ENCODE results near the gene NT5C1B. TPM values are rescaled to one million over a fixed set of nuclear protein-coding genes. Genes with fewer than 3 reads are reported as not detected.

The NT5C1B gene
- total RNA-seq, 3 donors from 2014 or later: not detected

DNA sequence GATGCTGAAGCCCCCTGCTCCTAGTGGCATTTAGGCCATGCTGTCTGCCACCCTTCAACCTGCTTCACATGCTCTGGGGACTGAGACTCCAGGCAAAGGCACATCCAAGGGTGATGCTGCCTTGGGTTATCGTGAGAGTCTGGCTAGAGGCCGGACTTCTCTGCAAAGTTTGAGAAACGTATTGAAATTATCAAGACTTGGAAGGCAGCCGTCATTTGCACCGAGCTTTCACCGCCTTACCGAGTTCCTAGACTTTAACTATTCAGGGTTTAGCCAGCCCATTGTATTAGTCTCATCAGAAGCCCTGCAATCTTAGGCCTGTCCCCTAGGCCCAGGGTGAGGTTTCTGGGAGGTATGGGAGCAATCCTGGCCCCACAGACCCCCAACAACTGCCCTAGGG is 62.9 kb downstream of the NT5C1B start:
- no peaks in the 10 kb centered on the region for H3K27me3 ChIP-seq
- H3K4me3 ChIP-seq: no peak overlapping the region
- no peak for DNase-seq (ENCODE audit: low spot score in 2 of 2)
- intact Hi-C loops (cut with DNase I; ENCODE audit: low total_unique reads): loop anchor here (2.0 to 5.0 kb wide), 2 partner anchors 16 to 644 kb away; no protein-coding TSS in a partner anchor
- no peaks in the 10 kb centered on the region for H3K9me3 ChIP-seq
- no peak for TF ChIP-seq POLR2A (IDR thresholded peaks at IDR 0.05)
- no peak for TF ChIP-seq POLR2AphosphoS5 (IDR thresholded peaks at IDR 0.05)
- TF ChIP-seq, protein P1, sequence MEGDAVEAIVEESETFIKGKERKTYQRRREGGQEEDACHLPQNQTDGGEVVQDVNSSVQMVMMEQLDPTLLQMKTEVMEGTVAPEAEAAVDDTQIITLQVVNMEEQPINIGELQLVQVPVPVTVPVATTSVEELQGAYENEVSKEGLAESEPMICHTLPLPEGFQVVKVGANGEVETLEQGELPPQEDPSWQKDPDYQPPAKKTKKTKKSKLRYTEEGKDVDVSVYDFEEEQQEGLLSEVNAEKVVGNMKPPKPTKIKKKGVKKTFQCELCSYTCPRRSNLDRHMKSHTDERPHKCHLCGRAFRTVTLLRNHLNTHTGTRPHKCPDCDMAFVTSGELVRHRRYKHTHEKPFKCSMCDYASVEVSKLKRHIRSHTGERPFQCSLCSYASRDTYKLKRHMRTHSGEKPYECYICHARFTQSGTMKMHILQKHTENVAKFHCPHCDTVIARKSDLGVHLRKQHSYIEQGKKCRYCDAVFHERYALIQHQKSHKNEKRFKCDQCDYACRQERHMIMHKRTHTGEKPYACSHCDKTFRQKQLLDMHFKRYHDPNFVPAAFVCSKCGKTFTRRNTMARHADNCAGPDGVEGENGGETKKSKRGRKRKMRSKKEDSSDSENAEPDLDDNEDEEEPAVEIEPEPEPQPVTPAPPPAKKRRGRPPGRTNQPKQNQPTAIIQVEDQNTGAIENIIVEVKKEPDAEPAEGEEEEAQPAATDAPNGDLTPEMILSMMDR (IDR thresholded peaks at IDR 0.05): no peak
- no peak overlapping the region for H3K27ac ChIP-seq
- H3K36me3 ChIP-seq: no peaks in the 10 kb centered on the region
- no peaks in the 10 kb centered on the region for H3K4me1 ChIP-seq

DNA sequence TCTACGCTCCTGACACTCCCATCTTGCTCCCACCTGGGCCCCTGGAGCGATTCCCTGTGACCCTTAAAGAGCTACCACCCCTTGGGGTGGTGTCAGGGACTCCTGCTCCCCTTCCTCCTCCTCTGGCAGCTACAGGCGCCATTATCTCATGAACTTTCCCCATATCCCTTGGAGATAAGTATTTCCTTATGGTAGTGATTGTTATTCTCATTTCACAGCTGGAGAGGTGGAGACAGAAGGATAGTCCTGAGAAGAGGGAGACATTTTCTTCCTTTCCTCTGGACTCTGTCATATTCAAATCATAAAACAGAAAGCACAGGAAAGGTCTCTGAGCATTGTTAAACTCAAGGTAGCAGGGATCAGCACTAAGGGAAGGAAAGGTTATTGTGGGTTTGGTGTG is 63.5 kb downstream of the NT5C1B start:
- Histone ChIP-seq H3K9me3 (no peaks in the 10 kb centered on the region), H3K27ac (no peak overlapping the region), H3K27me3 (no peaks in the 10 kb centered on the region), H3K4me3 (no peak overlapping the region), H3K36me3 (no peaks in the 10 kb centered on the region), H3K4me1 (no peaks in the 10 kb centered on the region)
- intact Hi-C loops (cut with DNase I; ENCODE audit: low total_unique reads): loop anchor here (2.0 to 5.0 kb wide), 2 partner anchors 15 to 644 kb away; no protein-coding TSS in a partner anchor
- no peak for TF ChIP-seq POLR2A (IDR thresholded peaks at IDR 0.05)
- no peak for TF ChIP-seq POLR2AphosphoS5 (IDR thresholded peaks at IDR 0.05)
- TF ChIP-seq, protein P1 (IDR thresholded peaks at IDR 0.05): no peak
- no peak for DNase-seq (ENCODE audit: low spot score in 2 of 2)

DNA sequence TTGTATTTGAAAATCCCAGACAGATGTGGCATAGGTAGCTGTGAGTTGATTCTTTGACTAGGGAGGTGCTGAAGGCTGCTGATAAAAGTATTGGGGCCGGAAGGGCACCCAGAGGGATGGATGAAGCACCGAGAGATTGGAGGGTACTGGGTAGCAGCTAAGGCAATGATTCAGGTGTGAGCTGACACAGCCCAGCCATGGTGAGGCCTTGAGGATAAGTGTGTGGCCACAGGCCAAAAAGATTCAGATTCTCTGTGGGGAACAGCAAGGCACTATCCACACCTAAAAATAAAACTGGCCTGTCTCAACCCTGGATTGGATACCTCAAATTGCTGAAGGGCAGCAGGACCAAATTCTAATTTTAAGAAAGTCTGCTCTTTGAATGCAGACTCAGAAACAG is 64.1 kb downstream of the NT5C1B start:
- intact Hi-C loops (cut with DNase I; ENCODE audit: low total_unique reads): loop anchor here (5.0 kb wide), 1 partner anchor 643 kb away; no protein-coding TSS in a partner anchor
- Histone ChIP-seq H3K27ac (no peak overlapping the region), H3K27me3 (no peaks in the 10 kb centered on the region), H3K9me3 (no peaks in the 10 kb centered on the region), H3K4me3 (no peak overlapping the region), H3K4me1 (no peaks in the 10 kb centered on the region), H3K36me3 (no peaks in the 10 kb centered on the region)
- TF ChIP-seq, protein P1 (IDR thresholded peaks at IDR 0.05): no peak
- no peak for TF ChIP-seq POLR2AphosphoS5 (IDR thresholded peaks at IDR 0.05)
- DNase-seq (ENCODE audit: low spot score in 2 of 2): no peak

DNA sequence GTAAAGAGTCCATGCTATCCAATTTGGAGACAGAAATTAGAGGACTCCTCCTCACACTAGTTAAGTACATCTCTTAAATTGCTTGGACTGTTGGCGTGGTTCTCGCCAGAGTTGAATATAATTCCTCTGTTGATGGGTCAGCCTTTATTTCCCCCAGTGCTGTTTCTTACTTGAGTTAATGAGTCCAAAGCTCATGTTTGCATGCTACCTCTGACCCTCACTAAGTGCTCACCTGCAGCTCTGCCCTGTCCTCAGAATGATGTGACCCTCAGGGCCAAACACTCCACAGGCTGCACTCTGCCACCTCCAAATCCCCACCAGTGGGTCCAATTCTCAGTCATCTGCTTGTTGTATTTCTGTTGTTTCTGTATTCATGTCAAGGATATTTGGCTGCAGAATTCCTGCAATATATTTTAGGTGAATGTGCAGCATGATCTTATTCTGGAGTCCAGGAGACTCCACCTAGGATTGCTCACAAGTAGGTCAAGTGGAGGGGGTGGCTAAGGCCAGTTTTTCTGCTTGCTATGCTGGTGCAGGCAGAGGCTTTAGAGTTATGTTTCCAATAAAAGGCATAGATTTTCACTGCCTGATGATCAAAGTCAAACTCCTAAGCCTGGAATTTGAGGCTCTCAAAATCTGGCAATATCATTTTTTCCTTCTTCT is 66.8 kb downstream of the NT5C1B start:
- H3K4me3 ChIP-seq: no peak overlapping the region
- H3K27me3 ChIP-seq: no peaks in the 10 kb centered on the region
- H3K4me1 ChIP-seq: no peaks in the 10 kb centered on the region
- no peaks in the 10 kb centered on the region for H3K36me3 ChIP-seq
- H3K9me3 ChIP-seq: no peaks in the 10 kb centered on the region
- TF ChIP-seq POLR2AphosphoS5 (IDR thresholded peaks at IDR 0.05) (no peak), POLR2A (IDR thresholded peaks at IDR 0.05) (no peak)
- TF ChIP-seq, protein P1 (IDR thresholded peaks at IDR 0.05): no peak
- H3K27ac ChIP-seq: no peak overlapping the region
- intact Hi-C loops (cut with DNase I; ENCODE audit: low total_unique reads): no loop called here
- no peak for DNase-seq (ENCODE audit: low spot score in 2 of 2)
